ENCODE data around the gene CEP170B.
"Not testable (repeated sequence)": the region's sequence is repeated elsewhere in the genome, so short reads cannot be mapped to it uniquely, and the experiment has no call there.

The CEP170B gene

DNA sequence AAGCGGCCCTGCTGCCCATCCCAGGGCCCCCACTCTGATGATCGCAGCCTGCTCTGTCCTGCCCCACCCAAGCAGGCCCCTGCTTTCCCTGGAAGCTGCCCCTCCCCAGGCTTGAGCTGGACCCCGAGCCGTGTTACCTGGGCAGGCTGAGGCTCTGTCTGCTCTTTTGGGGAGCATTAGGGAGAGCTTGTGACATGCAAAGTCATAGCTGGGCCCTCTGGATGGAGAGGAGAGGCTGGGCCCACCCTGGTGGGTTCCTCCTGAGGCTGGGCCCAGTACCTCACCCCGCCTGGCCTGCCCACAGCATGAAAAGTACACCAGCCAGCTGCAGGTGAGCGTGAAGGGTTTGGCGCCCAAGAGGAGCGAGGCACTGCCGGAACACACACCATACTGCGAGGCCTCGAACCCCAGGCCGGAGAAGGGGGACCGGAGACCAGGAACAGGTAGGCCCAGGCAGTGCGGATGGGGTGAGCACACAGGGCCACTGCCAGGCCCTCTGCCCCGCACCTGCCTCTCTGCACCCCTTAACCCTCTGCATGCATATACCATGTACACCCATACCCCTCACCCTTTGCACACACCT lies 15.0 kb downstream of the CEP170B start:
- DNase-seq: no peak

DNA sequence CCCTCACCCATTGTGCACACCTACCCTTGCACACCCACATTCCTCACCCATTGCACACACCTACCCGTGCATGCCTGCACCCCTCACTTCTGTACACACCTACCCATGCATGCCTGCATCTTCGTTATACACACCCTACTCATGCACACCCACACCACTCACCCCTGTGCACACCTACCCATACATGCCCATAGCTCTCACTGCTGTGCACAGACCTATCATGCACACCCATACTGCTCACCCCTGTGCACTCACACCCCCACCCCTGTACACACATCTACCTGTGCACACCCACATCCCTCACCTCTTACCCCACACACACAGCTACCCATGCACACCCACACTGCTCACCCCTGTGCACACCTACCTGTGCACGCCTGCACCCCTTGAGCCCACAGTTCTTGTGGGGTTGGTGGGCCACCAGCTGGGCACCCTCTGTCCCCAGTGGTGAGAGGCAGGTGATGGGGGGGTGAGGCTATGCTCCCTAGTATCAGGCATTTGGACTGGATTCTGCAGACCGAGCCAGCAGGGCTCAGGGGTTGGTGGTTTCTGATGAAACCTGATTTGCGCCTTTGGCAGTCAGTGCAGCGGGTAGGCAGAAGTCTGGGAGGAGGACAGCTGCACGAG lies 15.6 kb downstream of the CEP170B start:
- no peak for DNase-seq

DNA sequence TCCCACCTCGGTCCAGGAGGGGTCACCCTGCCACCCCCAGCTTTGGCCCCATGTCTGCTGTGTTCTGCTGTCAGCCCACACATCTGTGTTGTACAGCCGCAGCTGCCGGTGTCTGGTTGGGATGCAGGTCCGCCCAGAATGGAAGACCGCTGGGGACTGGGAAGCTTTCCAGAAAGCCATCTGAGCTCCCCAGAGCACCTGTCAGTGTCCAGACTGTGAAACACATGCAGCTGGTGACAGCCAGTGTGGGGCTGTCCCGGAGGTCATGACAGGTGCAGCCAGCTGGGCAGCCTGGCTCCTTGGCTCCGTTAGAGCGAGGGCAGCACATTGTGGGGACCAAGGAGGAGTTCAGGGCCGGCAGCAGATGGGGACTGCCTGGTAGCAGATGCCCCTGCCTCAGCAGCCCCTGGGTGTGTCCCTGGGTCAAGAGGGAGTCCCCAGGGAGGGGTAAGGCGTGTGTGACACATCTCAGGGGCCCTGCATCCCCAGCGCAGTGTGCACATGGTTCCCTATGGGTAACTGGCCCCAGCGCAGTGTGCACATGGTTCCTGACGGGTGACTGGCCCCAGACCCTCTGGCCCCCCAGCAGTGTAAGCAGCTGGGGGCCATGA lies 16.4 kb downstream of the CEP170B start:
- no peak for DNase-seq

DNA sequence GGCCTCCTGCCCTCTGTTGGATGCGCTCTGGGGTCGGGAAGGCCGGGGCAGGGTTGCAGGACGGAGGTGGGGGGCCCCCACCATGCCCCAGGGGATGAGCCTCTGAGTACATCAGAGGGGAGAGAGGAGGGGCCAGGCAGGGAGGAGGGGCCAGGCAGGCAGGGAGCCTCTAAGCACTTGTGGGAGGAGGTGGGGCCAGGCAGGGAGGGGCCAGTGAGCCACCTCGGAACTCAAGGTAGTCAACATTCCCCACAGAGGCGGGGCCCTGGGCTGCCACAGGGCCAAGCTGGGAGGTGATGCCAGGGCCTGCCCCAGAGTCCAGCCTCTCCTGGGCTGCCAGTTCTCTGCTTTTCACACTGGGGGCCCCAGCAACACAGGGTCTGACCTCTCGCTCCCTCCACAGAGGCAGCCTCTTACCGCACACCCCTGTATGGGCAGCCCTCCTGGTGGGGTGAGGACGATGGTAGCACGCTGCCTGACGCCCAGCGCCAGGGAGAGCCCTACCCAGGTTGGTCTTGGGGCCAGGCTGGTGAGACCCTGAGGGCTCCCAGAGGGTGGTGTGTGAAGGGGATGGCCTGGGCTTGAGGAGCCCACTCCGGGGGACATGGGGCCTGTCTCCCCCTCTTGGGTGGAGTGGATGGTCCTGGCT lies 17.4 kb downstream of the CEP170B start:
- no peak for DNase-seq

DNA sequence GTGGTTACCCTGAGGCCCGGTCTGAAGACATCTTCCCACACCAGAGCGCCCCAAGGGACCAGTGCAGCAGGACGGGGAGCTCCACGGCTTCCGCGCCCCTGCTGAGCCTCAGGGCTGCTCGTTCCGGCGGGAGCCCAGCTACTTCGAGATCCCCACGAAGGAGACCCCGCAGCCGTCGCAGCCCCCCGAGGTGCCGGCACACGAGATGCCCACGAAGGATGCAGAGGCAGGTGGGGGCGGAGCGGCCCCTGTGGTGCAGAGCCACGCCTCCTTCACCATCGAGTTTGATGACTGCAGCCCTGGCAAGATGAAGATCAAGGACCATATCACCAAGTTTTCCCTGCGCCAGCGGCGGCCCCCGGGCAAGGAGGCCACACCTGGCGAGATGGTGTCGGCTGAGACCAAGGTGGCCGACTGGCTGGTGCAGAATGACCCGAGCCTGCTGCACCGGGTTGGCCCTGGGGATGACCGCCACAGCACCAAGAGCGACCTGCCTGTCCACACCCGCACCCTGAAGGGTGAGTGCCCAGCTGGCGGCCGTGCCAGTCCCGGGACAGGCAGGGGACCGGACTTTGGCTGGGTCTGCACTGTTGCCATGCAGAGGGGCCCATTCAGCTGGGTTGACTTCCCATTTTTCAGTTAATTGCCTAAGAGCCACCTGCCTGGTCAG lies 18.1 kb downstream of the CEP170B start:
- no peak for DNase-seq

DNA sequence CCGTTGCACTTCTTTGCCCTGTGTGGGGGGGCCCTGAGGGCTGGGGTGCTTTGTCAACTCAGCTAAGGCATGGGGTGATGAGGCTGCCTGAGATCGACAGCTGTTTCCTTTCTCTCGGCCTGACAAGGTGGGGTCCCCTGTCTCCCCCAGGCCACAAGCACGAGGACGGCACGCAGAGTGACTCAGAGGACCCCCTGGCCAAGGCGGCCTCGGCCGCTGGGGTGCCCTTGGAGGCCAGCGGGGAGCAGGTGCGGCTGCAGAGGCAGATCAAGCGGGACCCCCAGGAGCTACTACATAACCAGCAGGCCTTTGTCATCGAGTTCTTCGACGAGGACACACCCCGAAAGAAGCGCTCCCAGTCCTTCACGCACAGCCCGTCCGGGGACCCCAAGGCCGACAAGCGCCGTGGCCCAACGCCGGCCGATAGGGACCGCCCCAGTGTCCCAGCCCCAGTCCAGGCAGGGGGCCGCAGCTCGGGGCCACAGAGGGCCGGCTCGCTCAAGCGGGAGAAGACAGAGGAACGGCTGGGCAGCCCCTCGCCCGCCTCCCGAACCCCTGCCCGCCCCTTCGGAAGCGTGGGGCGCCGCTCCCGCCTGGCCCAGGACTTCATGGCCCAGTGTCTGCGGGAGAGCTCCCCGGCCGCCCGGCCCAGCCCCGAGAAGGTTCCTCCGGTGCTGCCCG lies 18.8 kb downstream of the CEP170B start:
- DNase-seq: no peak

DNA sequence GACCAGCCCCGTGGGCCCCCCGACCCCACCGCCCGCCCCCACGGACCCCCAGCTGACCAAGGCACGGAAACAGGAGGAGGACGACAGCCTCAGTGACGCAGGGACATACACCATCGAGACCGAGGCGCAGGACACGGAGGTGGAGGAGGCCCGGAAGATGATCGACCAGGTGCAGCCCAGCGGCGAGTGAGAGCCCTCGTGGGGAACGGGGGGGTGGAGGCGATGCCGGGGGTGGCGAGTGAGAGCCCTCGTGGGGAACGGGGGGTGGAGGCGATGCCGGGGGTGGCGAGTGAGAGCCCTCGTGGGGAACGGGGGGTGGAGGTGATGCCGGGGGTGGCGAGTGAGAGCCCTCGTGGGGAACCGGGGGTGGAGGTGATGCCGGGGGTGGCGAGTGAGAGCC lies 19.3 kb downstream of the CEP170B start:
- DNase-seq: not testable (repeated sequence)

DNA sequence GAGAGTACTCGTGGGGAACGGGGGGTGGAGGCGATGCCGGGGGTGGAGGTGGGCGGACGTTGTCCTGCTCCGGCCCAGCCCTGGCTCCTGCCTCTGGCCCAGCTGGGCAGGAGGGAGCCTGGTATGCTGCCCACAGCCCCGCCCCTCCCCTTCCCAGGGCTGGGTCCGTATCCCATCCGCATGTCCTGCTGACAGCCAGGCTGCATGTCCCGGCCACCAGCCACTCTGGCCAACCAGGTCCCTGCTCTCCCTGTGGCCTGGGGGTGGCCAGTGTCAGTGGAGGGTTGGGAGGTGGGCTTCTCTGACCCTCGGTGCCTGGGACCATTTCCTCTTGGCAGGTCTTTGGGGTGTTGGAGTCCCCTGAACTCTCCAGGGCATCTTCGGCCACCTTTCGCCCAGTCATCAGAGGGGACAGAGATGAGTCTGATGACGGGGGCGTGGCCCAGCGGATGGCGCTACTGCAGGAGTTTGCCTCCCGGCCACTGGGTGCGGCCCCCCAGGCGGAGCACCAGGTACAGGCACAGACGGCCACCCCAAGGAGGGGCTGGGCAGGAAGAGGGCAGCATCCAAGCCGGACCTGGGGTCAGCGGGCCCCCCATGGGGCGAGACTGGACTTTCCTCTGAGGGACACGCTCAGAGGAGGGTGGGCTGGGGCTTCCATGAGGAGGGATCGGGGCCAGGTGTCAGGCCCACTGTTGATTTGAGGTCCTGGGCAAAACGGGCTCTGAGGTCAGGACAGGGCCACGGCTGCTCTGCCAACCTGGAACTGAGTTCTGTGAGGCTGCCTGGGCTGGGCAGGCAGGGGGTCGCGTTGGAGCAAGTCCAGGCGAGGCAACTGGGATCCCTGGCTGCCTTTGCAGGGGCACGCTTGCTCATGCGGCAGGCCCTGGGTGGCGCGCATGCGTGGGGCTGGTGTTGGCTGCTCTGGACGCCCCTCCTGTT lies 20.2 kb downstream of the CEP170B start:
- DNase-seq: no peak

DNA sequence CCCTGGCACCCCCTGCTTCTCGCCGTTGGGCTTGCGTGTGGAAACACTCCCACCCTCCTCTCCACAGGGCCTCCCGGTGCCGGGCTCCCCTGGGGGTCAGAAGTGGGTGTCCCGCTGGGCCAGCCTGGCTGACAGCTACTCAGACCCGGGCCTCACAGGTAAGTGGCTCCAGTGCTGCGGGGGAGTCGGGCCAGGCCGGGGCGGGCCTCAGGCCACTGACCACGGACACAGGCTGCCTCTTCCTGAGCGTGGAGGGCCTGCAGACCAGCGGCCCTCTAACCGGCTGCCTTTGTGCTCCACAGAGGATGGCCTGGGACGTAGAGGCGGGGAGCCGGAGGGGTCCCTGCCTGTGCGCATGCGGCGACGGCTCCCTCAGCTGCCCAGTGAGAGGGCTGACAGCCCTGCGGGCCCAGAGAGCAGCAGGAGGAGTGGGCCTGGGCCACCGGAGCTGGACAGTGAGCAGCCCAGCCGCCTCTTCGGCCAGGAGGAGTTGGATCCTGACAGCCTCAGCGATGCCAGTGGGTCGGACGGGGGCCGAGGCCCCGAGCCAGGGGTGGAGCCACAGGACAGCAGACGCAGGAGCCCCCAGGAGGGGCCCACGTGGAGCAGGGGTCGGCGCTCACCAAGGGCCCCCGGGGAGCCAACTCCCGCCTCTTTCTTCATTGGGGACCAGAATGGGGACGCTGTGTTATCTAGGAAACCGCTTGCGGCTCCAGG lies 21.1 kb downstream of the CEP170B start:
- DNase-seq: no peak

DNA sequence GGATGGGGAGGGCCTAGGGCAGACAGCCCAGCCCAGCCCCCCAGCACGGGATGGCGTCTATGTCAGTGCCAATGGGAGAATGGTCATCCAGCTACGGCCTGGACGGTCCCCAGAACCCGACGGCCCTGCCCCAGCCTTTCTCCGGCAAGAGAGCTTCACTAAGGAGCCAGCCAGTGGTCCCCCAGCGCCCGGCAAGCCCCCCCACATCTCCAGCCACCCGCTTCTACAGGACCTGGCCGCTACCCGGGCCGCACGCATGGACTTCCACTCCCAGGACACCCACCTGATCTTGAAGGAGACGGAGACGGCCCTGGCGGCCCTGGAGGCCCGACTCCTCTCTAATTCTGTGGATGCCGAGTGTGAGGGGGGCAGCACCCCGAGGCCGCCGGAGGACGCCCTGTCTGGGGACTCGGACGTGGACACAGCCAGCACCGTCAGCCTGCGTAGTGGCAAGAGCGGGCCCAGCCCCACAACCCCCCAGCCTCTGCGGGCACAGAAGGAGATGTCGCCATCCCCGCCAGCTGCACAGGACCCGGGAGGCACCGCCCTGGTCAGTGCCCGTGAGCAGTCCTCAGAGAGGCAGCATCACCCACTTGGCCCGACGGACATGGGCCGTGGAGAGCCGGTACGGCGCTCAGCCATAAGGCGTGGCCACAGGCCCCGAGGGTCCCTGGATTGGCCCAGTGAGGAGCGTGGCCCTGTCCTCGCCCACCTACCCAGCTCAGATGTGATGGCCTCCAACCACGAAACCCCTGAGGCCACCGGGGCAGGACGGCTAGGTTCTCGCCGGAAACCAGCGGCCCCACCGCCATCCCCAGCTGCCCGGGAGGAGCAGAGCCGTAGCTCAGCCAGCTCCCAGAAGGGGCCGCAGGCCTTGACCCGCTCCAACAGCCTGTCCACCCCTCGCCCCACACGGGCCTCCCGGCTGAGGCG lies 21.9 kb downstream of the CEP170B start:
- DNase-seq: no peak

DNA sequence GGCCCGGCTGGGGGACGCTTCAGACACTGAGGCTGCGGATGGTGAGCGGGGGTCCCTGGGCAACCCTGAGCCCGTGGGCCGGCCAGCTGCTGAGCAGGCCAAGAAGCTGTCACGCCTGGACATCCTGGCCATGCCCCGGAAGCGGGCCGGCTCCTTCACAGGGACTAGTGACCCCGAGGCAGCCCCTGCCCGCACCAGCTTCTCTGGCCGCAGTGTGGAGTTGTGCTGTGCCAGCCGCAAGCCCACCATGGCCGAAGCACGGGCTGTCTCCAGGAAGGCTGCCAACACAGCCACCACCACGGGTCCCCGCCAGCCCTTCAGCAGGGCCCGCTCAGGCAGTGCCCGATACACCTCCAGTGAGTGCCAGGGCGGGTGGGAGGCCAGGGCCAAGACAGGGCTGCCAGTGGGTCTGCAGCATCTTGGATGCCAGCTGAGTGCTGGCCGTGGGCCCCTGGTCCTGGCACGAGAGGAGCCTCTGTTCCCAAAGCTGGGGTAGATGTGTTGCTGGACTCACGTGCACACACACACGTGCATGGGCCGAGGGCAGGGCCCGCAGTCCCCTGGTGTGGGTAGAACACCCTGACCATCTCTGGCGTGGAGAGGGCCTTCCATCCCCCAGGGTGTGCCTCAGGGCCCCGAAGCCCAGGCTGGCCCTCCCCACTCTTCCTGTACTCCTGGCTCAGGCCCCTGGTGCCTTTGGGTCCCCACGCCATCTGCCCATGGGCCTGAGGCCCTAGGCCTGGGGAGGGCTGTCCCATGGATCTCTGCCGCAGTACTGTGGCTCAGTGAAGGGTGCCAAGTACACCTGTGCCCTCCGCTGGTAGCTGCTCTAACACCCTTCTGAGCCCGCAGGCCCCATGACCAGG lies 22.8 kb downstream of the CEP170B start:
- no peak for DNase-seq

DNA sequence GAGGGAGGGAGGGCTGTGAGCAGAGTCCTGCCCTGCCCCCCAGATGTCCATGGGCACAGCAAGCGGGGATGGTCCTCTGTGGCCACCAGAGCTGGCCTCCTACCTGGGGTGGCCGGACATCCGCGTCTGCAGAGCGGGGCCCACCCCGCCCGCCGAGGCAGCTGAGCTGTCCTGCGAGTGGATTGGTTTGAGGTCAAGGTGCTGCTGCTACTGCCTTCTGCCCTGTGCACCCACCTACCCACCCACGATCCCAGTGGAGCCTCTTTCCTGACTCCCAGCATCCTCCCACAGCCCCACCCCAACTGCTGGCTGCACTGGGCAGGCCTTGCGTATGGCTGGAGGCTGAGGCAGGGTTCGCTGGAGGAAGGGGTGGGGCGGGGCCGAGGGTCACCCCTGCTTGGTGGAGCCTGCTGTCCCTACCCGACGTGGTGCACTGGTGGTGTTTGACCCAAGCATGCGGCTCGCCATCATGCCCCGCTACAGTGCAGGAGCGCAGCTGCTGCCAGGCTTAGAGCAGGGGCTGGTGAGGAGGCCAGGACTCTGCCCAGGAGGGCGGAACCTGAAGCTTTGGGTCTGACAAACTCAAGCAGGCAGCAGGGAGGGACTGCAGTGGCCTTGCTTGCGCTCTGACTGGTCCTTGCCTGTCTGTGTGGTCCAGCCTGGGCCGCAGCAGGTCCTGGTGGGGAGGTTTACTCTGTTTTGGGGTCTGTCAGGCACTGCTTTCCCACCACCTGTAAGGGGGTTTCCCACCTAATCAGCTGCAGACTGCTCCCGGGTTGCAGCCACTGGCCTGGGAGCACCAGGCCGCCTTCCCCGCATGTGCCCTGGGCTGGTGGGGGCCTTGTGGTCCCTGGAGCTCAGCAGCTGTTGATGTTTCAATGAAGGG lies 23.7 kb downstream of the CEP170B start:
- DNase-seq: no peak

DNA sequence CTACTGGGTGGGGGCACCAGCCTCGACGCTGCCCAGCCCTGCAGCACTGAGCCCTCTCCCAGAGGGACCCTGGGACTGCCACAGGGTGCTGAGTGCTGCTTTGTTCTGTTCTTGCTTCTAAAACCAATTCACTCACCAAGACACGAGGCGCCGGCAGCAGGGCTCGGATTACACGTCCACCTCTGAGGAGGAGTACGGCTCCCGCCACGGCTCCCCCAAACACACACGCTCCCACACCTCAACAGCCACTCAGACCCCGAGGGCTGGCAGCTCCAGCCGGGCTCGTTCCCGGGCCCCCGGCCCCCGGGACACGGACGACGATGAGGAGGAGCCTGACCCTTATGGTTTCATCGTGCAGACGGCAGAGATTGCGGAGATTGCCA lies 24.3 kb downstream of the CEP170B start:
- DNase-seq: no peak

DNA sequence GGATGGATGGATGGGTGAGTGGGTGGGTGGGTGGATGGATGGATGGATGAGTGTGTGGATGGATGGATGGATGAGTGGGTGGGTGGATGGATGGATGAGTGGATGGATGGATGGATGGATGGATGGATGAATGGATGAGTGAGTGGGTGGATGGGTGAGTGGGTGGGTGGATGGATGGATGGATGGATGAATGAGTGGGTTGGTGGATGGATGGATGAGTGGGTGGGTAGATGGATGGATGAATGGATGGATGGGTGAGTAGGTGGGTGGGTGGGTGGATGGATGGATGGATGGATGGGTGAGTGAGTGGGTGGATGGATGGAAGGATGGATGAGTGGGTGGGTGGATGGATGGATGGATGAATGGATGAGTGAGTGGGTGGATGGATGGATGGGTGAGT lies 25.2 kb downstream of the CEP170B start:
- DNase-seq: not testable (repeated sequence)

DNA sequence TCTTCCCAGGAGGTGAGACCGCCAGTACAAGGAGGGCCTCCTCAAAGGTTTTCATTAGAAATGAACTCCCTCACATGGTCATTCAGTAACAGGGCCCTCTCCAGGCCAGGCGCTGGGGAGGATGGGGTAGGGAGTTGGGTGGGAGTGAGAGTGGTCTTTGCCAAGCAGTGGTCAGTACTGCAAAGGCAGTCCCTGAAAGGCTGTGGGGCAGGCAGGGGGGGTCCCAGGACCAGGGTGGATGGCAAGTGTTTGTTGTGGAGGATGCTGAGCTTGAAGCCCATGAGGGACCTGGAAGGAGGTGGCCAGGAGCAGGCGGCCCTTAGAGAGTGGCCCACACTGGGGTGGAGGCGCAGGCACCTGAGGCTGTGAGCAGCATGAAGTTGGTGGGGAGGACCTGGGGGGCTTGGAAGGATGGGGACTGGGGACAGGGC lies 26.1 kb downstream of the CEP170B start:
- DNase-seq: no peak

DNA sequence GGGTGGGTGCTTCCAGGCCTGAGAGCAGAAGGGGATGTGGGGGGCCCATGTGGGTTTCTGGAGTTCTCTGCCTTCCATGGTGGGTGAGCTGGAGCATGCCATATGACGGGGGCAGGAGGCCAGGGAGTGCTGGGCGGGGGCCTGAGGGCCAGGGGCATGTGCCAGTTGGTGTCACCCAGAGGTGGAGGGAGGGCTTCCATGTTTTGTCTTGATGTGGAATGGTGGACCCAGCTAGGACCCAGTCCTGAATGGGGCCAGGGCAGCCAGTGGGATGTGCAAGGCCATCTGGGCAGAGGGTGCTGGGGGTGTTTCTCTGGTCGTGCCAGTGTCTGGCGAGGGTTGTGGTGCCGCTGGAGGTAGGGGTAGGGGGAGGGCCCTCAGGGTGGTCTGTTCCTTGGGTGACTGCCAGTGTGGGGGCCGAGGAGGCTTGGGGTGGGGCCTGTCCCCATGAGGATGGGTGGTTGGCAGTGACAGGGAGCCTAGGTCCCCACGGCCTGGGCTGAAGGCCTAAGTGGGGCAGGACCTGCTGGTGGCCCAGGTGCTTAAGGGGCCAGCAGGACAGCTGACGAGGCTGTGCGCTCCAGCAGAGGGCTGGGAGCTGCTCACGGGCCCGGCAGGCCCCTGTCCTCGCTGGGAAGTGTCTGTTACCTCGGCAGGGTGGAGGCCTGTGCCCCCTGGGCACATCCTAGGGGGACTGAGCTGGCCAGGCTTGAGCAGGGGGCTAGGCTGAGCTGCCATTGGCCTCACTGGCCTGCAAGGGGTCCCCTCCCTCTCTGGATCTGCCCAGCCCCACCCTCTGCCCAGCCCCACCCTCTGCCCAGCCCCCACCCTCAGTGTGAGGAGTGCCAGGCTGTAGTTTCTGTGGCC lies 26.8 kb downstream of the CEP170B start:
- no peak for DNase-seq
